Upper lobe of right lung (tissue), 1 donor: Measurements from ENCODE around the gene BCL11B. TPM values are rescaled to one million over a fixed set of nuclear protein-coding genes. Genes with fewer than 3 reads are reported as not detected.

Experiments used
- ATAC-seq: fragments of 200-7000 bp; cut with Tn5 transposase; one replicate; pipeline ENCODE4 v1.9.1; 2020; ENCODE audit warnings: mild to moderate bottlenecking, moderate library complexity
- DNase-seq: peaks from one replicate; pipeline ENCODE4 v3.0.0-alpha.2; 2020
- H3K27ac ChIP-seq: fragments of 200-600 bp; one replicate; pipeline ENCODE4 v1.8.0; 2022
- H3K27me3 ChIP-seq: fragments of 200-600 bp; one replicate; pipeline ENCODE4 v1.8.0; 2022; ENCODE audit warnings: mild to moderate bottlenecking
- H3K36me3 ChIP-seq: fragments of 200-600 bp; one replicate; pipeline ENCODE4 v1.8.0; 2022
- H3K4me1 ChIP-seq: fragments of 200-600 bp; one replicate; pipeline ENCODE4 v1.8.0; 2022
- H3K4me3 ChIP-seq: fragments of 200-600 bp; one replicate; pipeline ENCODE4 v1.8.0; 2022; ENCODE audit warnings: mild to moderate bottlenecking
- H3K9me3 ChIP-seq: fragments of 200-600 bp; one replicate; pipeline ENCODE4 v1.8.0; 2022
- CTCF ChIP-seq: fragments of 200-600 bp; IDR thresholded peaks from one replicate; pipeline ENCODE4 v1.8.0; 2022; ENCODE audit warnings: antibody characterized with exemption
- intact Hi-C: fragments of 100-400 bp; cut with DNase I; formaldehyde crosslinking; loops from one replicate; pipeline ENCODE4 v1.11.0; 2022
- total RNA-seq: library from RNA; stranded (reverse); fragmentation: NEBNext Ultra II Directional; extraction: Animal tissue kit (Norgen Biotek cat#: 25700); gene quantifications from one replicate; pipeline ENCODE4 v1.2.1, GENCODE V29; 2021
- donor health status: DM: no; HTN: yes; CAD: no; lungs with severe emphysema.

The BCL11B gene
- total RNA-seq, 1 donor from 2014 or later, result 2.4 TPM

DNA sequence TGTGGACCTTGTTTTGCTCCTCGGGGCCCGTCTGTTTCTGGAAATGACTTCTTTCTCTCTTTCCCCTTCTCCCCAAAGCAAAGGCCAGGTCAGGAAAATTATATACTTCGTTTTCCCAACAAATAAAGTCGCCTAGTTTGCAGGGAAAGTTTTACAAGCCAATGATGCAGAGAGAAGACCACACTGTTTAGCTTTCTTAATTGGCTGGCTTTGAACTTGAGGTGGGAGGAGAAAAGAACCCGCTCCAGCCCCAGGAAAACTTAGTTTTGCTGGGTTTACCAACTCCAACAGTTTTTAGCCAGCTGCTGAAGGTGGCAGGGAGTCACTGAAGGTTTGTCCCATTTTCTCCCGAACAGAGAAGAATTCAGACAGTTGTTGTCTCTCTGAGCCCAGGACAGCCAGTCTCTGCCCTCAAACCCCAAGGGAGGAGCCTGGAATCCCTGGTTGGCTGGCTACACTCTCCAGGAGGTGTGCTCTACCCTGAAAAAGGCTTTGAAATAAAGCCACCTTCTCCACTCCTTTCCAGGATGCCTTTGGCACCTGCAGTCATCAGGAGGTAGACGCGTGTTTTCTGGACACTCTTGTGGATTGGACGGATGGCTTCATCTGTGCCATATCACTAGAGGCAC is 24.8 kb downstream of the BCL11B start:
- H3K4me3 ChIP-seq, result no peak overlapping the region
- intact Hi-C loops, result no loop called here
- H3K36me3 ChIP-seq, result no peaks in the 10 kb centered on the region
- TF ChIP-seq CTCF, result no peak
- H3K9me3 ChIP-seq, result no peaks in the 10 kb centered on the region
- no peaks in the 10 kb centered on the region for H3K4me1 ChIP-seq
- H3K27me3 ChIP-seq, result peaks cover 62% of the 10 kb centered on the region
- H3K27ac ChIP-seq, result no peak overlapping the region
- DNase-seq (no peak), ATAC-seq (no peak)

- ATAC-seq (no peak), DNase-seq (no peak)
- H3K36me3 ChIP-seq, result no peaks in the 10 kb centered on the region
- no peak for TF ChIP-seq CTCF
- H3K9me3 ChIP-seq, result no peaks in the 10 kb centered on the region
- no peaks in the 10 kb centered on the region for H3K4me1 ChIP-seq
- H3K4me3 ChIP-seq, result peak overlapping the region; percentile 26
- H3K27me3 ChIP-seq, result peaks cover 66% of the 10 kb centered on the region
- intact Hi-C loops, result no loop called here
- H3K27ac ChIP-seq, result no peak overlapping the region
Measured at GRCh38 chr14:99246536-99247097, 25.4 kb downstream of the BCL11B start.

DNA sequence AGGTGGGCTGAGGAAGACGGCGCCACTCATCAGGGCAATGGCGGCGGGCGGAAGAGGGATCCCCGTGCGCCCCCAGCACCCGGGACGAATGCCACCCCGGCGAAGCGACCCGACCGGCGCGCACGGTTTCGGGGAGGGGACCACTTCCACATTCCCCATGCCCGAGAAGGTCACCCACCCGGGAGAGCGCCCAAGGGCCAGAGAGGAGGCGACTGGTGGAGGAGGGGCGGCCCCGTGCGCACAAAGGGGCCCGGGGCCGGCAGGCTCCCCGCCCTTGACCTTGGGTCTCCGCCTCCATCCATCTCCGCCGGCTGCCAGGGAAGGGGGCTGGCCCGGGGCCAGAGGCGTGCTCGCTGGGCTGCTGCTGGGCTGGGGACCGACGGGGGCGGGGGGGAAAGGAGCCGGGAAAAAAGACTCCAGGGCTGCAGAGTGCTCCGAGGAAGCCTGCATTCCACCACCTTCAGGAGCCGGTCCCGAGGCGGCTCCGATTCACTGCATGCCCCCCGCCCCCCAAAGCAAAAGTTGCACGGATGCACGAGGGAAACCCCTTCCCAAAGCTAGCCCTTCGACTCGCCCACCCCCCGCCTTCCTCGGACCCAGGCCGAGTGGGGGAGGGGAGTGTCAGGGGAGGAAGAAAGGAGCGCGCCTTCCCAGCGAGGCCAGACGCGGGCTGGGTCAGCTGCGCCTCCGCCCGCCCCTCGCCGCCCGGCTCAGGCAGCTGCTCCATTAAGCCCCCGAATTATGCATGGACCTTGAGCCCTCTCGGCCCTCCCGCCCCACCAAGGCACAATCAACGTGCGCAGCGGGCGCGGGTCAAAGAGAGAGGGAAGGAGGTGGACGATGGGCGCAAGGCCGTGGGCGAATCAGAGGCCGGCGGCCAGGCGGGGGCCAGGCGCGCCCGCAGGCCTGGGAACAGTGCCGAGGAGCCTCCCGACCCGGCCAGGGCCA is 26.2 kb downstream of the BCL11B start:
- ATAC-seq (peak; percentile 11), DNase-seq (no peak)
- intact Hi-C loops, result no loop called here
- Histone ChIP-seq H3K27me3 (peaks cover 66% of the 10 kb centered on the region), H3K27ac (no peak overlapping the region), H3K36me3 (no peaks in the 10 kb centered on the region), H3K4me1 (no peaks in the 10 kb centered on the region), H3K4me3 (peak overlapping the region; percentile 26), H3K9me3 (no peaks in the 10 kb centered on the region)
- TF ChIP-seq CTCF, result no peak

DNA sequence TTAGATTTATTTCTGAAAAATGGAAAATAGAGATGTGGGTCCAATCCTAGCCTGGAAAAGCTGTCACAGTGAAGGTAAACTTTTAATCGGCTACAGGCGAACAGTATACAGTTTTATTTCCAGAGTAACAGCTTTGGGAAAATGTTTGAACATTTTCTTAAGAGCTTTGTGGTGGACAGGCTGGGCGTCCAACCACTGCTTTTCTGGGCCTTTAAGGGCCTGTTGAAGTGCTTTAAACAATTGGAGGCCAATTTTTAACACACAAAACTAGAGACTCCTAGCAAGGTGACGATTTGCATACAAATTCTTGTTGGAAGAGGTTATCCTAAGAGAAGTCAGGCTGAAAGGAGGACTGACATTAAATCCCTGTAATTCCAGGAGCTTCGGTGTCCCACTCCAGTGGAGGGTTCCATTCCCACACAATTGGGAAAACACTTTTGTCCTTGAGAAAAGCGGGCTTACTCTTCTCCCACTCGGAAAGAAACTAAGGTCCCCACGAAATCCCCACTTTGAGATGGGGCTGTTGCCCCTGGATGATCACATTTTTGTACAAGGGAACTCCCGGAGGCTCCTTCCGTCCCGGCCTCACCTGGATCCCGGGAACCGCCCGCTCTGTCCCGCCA is 26.9 kb downstream of the BCL11B start:
- Histone ChIP-seq H3K4me1 (no peaks in the 10 kb centered on the region), H3K36me3 (no peaks in the 10 kb centered on the region), H3K27me3 (peaks cover 66% of the 10 kb centered on the region), H3K9me3 (no peaks in the 10 kb centered on the region), H3K27ac (no peak overlapping the region), H3K4me3 (peak overlapping the region; percentile 26)
- ATAC-seq, result no peak
- intact Hi-C loops, result no loop called here
- no peak for TF ChIP-seq CTCF
- no peak for DNase-seq

GRCh38 chr14:99244367-99244901 is 27.6 kb downstream of the BCL11B start:
- H3K27me3 ChIP-seq, result peaks cover 61% of the 10 kb centered on the region
- TF ChIP-seq CTCF, result no peak
- intact Hi-C loops, result no loop called here
- ATAC-seq (no peak), DNase-seq (no peak)
- H3K4me3 ChIP-seq, result no peak overlapping the region
- H3K9me3 ChIP-seq, result no peaks in the 10 kb centered on the region
- H3K4me1 ChIP-seq, result no peaks in the 10 kb centered on the region
- H3K27ac ChIP-seq, result no peak overlapping the region
- H3K36me3 ChIP-seq, result no peaks in the 10 kb centered on the region
